ENCODE measurements around the gene ASCL2. TPM values are rescaled to one million over a fixed set of nuclear protein-coding genes. Genes with fewer than 3 reads are reported as not detected.

Gene ASCL2
- total and polyA plus RNA-seq, 10 of the 15 experiments (the other 5 are each of a cell fraction or from before 2014, with no cell fraction given): not detected

GRCh38 chr11:2314136-2314524, 43.7 kb upstream of the ASCL2 start:
- ChIA-PET SMC1A (ENCODE audit: uncharacterized antibody, unreplicated experiment) (no interaction called here), CTCF (interaction anchor here (1.4 kb wide), 1 partner anchor 107 kb away, joined by 3 read pairs; no protein-coding TSS in a partner anchor), RAD21 (ENCODE audit: unreplicated experiment) (no interaction called here), POLR2A (no interaction called here)
- Histone ChIP-seq H3K36me3 (ENCODE audit: control insufficient read depth in 2 of 2, insufficient read depth in 2 of 2, low read length in 1 of 2) (no peaks in the 10 kb centered on the region), H3K27ac (ENCODE audit: control insufficient read depth, insufficient read depth) (no peak overlapping the region), H3K27me3 (replicated peaks in 1 of 2; ENCODE audit: control insufficient read depth in 2 of 2, insufficient read depth in 2 of 2, low read length in 1 of 2) (no peaks in the 10 kb centered on the region), H3K4me1 (ENCODE audit: control insufficient read depth, insufficient read depth, low read length) (no peaks in the 10 kb centered on the region), H3K4me3 (no peak overlapping the region), H3K9me3 (replicated peaks; ENCODE audit: control insufficient read depth, insufficient read depth, low read length) (no peaks in the 10 kb centered on the region), H3K4me2 (ENCODE audit: control insufficient read depth, insufficient read depth) (no peak overlapping the region), H4K20me1 (ENCODE audit: control insufficient read depth, insufficient read depth) (no peaks in the 10 kb centered on the region), H3K79me2 (ENCODE audit: control insufficient read depth, insufficient read depth, low read length) (no peaks in the 10 kb centered on the region), H2AFZ (ENCODE audit: control insufficient read depth, low read depth, low read length) (no peak overlapping the region), H3K9ac (ENCODE audit: control insufficient read depth, insufficient read depth, low read length) (no peak overlapping the region)
- FAIRE-seq: no peak
- WGBS (ENCODE audit: insufficient coverage, insufficient replicate concordance, low lambda C conversion rate, missing lambda C conversion rate): 35% methylated on average over 7 of the region's 7 CpGs
- intact Hi-C loops (cut with micrococcal nuclease; ENCODE audit: unreplicated experiment) (no loop called here), in situ Hi-C loops (cut with MboI) (loop anchor here (5.0 kb wide), 1 partner anchor 103 kb away; no protein-coding TSS in a partner anchor)
- no TSS peak for BruUV-seq (replicated peaks)
- DNase-seq (ENCODE audit: low read depth, low spot score): no peak
- no peak for TF ChIP-seq CREM (IDR thresholded peaks at IDR 0.05; ENCODE audit: low read depth)
- TF ChIP-seq YY1 (IDR thresholded peaks at IDR 0.05; ENCODE audit: low read depth, low read length): no peak
- no peak for TF ChIP-seq NFYA (IDR thresholded peaks at IDR 0.05; ENCODE audit: borderline replicate concordance, low read depth, low read length)
- no peak for ATAC-seq

DNA sequence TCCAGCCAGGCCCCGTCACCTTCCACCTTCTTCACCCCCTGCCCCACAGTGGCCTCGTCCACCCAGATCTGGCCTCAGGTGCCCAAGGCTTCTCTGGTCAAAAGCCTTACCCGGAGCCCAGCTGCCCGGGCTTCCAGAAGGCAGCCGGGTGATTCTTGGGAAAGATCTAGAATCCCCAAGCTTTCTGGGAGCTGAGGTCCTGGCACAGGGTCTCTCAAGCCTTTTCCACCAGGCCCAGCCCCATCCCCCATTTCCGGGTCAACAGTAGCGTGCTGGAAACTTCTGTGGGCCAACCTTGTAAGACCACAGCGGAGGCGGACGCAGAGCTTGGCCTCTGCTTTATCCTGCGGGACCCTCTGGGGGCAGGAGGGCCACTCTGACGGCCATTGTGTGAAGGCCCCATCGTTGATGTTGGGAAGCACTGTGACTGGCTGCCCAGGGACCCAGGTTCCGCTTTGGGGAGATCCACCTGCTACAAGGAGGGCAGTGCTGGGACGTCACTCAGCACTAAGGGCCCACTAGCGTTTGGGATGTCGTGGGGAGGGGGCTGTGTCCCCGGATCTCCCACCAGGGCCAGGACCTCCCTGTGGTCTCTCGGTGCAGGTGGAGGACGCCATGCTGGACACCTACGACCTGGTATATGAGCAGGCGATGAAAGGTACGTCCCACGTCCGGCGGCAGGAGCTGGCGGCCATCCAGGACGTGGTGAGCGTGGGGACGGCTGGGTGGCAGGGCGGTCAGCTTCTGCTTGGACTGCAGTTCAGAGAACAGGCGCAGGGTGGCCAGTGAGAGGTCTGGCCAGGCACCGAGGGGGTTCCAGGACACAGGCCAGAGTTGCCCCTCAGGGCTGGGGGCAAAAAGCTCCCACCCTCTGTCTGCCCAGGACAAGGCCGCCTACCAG, 42.9 kb upstream of the ASCL2 start:
- Histone ChIP-seq H3K27me3 (replicated peaks in 1 of 2; ENCODE audit: control insufficient read depth in 2 of 2, insufficient read depth in 2 of 2, low read length in 1 of 2) (no peaks in the 10 kb centered on the region), H3K4me2 (ENCODE audit: control insufficient read depth, insufficient read depth) (no peak overlapping the region), H3K9me3 (replicated peaks; ENCODE audit: control insufficient read depth, insufficient read depth, low read length) (no peaks in the 10 kb centered on the region), H3K27ac (ENCODE audit: control insufficient read depth, insufficient read depth) (no peak overlapping the region), H3K79me2 (ENCODE audit: control insufficient read depth, insufficient read depth, low read length) (no peaks in the 10 kb centered on the region), H3K9ac (ENCODE audit: control insufficient read depth, insufficient read depth, low read length) (no peak overlapping the region), H2AFZ (ENCODE audit: control insufficient read depth, low read depth, low read length) (no peak overlapping the region), H3K4me1 (ENCODE audit: control insufficient read depth, insufficient read depth, low read length) (no peaks in the 10 kb centered on the region), H4K20me1 (ENCODE audit: control insufficient read depth, insufficient read depth) (no peaks in the 10 kb centered on the region), H3K4me3 (no peak overlapping the region), H3K36me3 (ENCODE audit: control insufficient read depth in 2 of 2, insufficient read depth in 2 of 2, low read length in 1 of 2) (no peaks in the 10 kb centered on the region)
- no TSS peak for BruUV-seq (replicated peaks)
- no peak for DNase-seq (ENCODE audit: low read depth, low spot score)
- POLR2A ChIA-PET: no interaction called here
- FAIRE-seq: no peak
- intact Hi-C loops (cut with micrococcal nuclease; ENCODE audit: unreplicated experiment): no loop called here
- 46% methylated on average over 34 of the region's 34 CpGs for WGBS (ENCODE audit: insufficient coverage, insufficient replicate concordance, low lambda C conversion rate, missing lambda C conversion rate)
- SMC1A ChIA-PET (ENCODE audit: uncharacterized antibody, unreplicated experiment): no interaction called here
- CTCF ChIA-PET: interaction anchor here (1.4 kb wide), 1 partner anchor 107 kb away, joined by 3 read pairs; no protein-coding TSS in a partner anchor
- in situ Hi-C loops (cut with MboI): loop anchor here (5.0 kb wide), 1 partner anchor 104 kb away; no protein-coding TSS in a partner anchor
- RAD21 ChIA-PET (ENCODE audit: unreplicated experiment): no interaction called here
- no peak for ATAC-seq
- TF ChIP-seq YY1 (IDR thresholded peaks at IDR 0.05; ENCODE audit: low read depth, low read length): no peak
- no peak for TF ChIP-seq NFYA (IDR thresholded peaks at IDR 0.05; ENCODE audit: borderline replicate concordance, low read depth, low read length)
- no peak for TF ChIP-seq SREBF1 (IDR thresholded peaks at IDR 0.05; ENCODE audit: low read length)
- no peak for TF ChIP-seq TAF1 (IDR thresholded peaks at IDR 0.05; ENCODE audit: borderline replicate concordance, low read depth, low read length)
- TF ChIP-seq STAT3 (IDR thresholded peaks at IDR 0.05; ENCODE audit: low read depth, low read length): no peak
- no peak for TF ChIP-seq MTA3 (IDR thresholded peaks at IDR 0.05; ENCODE audit: borderline replicate concordance, low read length)
